Karpas-422 (cell line): Measurements from ENCODE around the gene SOX15. TPM values are rescaled to one million over a fixed set of nuclear protein-coding genes. Genes with fewer than 3 reads are reported as not detected.

Experiments used
- DNase-seq: peaks from one replicate; pipeline ENCODE4 v3.0.0-alpha.2; 2015
- H2AFZ ChIP-seq: fragments of 200-600 bp; sonication (generic); 2 replicates; pipeline ENCODE4 v1.6.1; 2014; ENCODE audit warnings: antibody characterized with exemption, low read length, mixed read lengths
- H3K27ac ChIP-seq: fragments of 200-600 bp; sonication (generic); 2 replicates; pipeline ENCODE4 v1.5.1; 2014; ENCODE audit warnings: mild to moderate bottlenecking, low read length, moderate library complexity
- H3K27me3 ChIP-seq: fragments of 200-600 bp; sonication (generic); 2 replicates; pipeline ENCODE4 v1.6.1; 2014; ENCODE audit warnings: low read length, mixed read lengths
- H3K36me3 ChIP-seq: fragments of 200-600 bp; sonication (generic); 2 replicates; pipeline ENCODE4 v1.6.1; 2014; ENCODE audit warnings: low read length, mixed read lengths; ENCODE audit not compliant: insufficient read depth
- H3K4me1 ChIP-seq: fragments of 200-600 bp; sonication (generic); 2 replicates; pipeline ENCODE4 v1.6.1; 2014; ENCODE audit warnings: mild to moderate bottlenecking, low read length, mixed read lengths
- H3K4me2 ChIP-seq: fragments of 200-600 bp; sonication (generic); 2 replicates; pipeline ENCODE4 v1.6.1; 2014; ENCODE audit warnings: low read length, low read depth, mild to moderate bottlenecking; ENCODE audit not compliant: poor library complexity, severe bottlenecking
- H3K4me3 ChIP-seq: fragments of 200-600 bp; sonication (generic); 2 replicates; pipeline ENCODE4 v1.5.1; 2014; ENCODE audit warnings: mild to moderate bottlenecking, antibody characterized with exemption, low read length, mixed read lengths
- H3K79me2 ChIP-seq: fragments of 200-600 bp; sonication (generic); 2 replicates; pipeline ENCODE4 v1.6.1; 2014; ENCODE audit warnings: mild to moderate bottlenecking, low read length, mixed read lengths
- H3K9ac ChIP-seq: fragments of 200-600 bp; sonication (generic); 2 replicates; pipeline ENCODE4 v1.6.0; 2014; ENCODE audit warnings: low read length
- H3K9me2 ChIP-seq: fragments of 200-600 bp; sonication (generic), shearing (Covaris generic); replicated peaks from 2 replicates; pipeline ENCODE4 v1.6.0; 2014; ENCODE audit warnings: mild to moderate bottlenecking, low read length, moderate library complexity; ENCODE audit not compliant: insufficient read depth
- H3K9me3 ChIP-seq: fragments of 300-700, 200-600 bp; sonication (generic); 2 replicates; pipeline ENCODE4 v1.6.1; 2014; ENCODE audit warnings: low read length, mixed read lengths
- H4K20me1 ChIP-seq: fragments of 200-600 bp; sonication (generic); 2 replicates; pipeline ENCODE4 v1.6.1; 2014; ENCODE audit warnings: mild to moderate bottlenecking, antibody characterized with exemption, low read length, low read depth; ENCODE audit not compliant: insufficient read depth
- total RNA-seq: library from RNA; depleted of rRNA; stranded (reverse); fragments of >200 nt; shearing (Covaris generic); gene quantifications from 2 replicates; pipeline ENCODE4 v1.2.3, GENCODE V29; 2014; ENCODE audit warnings: low replicate concordance

Gene SOX15
- total RNA-seq, 1 experiment from 2014 or later: 1.6 TPM

DNA sequence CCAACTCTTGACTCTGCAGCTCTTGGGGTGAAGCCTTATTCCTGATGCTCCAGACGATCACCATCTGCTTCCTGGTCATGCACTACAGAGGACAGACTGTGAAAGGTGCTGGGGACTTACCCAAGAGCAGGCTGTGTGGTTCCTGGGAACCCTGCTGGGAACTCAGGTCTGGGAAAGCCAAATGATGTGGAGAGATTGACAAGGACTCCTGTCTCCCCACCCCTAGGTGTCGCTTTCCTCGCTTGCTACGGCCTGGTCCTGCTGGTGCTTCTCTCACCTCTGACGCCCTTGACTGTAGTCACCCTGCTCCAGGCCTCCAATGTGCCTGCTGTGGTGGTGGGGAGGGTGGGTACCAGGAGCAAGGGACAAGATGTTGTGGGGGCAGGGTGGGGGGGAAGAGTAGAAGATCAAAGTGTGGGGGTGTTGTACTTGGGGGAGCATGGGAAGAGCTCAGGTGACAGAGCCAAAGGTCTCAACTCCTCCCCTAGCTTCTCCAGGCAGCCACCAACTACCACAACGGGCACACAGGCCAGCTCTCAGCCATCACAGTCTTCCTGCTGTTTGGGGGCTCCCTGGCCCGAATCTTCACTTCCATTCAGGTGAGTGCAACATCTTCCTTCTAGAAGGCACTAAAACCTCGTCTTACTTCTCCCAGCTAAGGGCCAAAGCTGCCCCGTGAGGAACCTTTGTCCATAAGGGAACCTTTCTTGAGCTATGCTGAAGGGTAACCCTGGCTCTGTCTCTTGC lies 3.0 kb downstream of the SOX15 start:
- no peak overlapping the region for H3K9ac ChIP-seq
- no peaks in the 10 kb centered on the region for H3K27me3 ChIP-seq
- no peaks in the 10 kb centered on the region for H3K9me3 ChIP-seq
- H3K4me2 ChIP-seq: no peak overlapping the region
- no peak overlapping the region for H3K4me3 ChIP-seq
- peak; percentile 86 for DNase-seq
- peaks cover 16% of the 10 kb centered on the region for H3K79me2 ChIP-seq
- no peak overlapping the region for H3K27ac ChIP-seq
- H4K20me1 ChIP-seq: no peaks in the 10 kb centered on the region
- H3K9me2 ChIP-seq: no peaks in the 10 kb centered on the region
- peaks cover 21% of the 10 kb centered on the region for H3K4me1 ChIP-seq
- H2AFZ ChIP-seq: no peak overlapping the region
- peaks cover 3% of the 10 kb centered on the region; the same call in 1 of the 2 replicates for H3K36me3 ChIP-seq

DNA sequence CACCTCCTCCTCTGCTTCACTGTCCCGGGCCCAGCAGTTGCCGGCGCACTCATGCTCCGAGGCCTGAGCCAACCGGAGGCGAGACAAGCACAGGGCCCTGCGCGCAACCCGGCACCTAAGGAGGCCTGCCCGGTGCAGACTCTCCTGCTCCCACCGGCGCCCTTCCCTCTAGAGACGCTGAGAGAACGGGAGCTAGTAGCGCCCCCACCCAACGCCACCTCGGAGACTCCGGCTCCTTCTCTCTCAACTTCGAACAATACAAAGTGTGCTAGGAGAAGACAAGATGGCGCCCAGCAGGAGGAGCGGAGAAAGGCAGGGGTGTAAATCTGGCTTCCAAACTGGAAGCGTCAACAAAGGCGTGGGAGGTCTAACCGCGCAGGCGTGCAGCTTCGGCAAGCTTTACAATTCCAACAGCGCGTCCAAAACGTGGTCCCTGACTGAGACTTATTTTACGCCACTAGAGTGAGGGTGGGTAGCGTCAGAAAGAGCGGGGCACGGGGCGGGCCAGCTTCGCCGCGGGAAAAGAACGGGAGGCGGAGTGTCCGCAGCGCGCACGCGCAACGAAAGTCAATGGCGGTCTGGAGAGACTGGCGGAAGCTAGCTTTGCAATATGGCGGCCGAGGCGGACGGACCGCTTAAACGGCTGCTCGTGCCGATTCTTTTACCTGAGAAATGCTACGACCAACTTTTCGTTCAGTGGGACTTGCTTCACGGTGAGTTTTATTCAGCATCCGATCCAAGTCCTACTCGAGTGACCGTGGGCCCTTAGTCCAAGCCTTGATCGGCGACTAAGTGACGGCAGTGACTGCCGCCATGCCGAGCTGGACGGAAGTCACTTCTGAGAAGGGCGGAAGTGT lies 6.4 kb downstream of the SOX15 start, which contains the start of gene MPDU1:
MPDU1 (plus strand) TSS at position 600 of the 857 bp plus-strand sequence; CDS start at position 611, 11 bp downstream.
- no peaks in the 10 kb centered on the region for H3K27me3 ChIP-seq
- peak within 1 kb of the TSS; percentile 51; the same call in 1 of the 2 replicates for H2AFZ ChIP-seq
- peak; percentile 98 for DNase-seq
- peak within 1 kb of the TSS; percentile 94 for H3K4me2 ChIP-seq
- peak within 1 kb of the TSS; percentile 89 for H3K27ac ChIP-seq
- H4K20me1 ChIP-seq: no peaks in the 10 kb centered on the region
- H3K9me3 ChIP-seq: no peaks in the 10 kb centered on the region
- peaks cover 36% of the 10 kb centered on the region for H3K4me1 ChIP-seq
- H3K36me3 ChIP-seq: no peaks in the 10 kb centered on the region
- H3K9me2 ChIP-seq: no peaks in the 10 kb centered on the region
- H3K4me3 ChIP-seq: peak within 1 kb of the TSS; percentile 89
- H3K79me2 ChIP-seq: peaks cover 16% of the 10 kb centered on the region
- H3K9ac ChIP-seq: peak within 1 kb of the TSS; percentile 87

DNA sequence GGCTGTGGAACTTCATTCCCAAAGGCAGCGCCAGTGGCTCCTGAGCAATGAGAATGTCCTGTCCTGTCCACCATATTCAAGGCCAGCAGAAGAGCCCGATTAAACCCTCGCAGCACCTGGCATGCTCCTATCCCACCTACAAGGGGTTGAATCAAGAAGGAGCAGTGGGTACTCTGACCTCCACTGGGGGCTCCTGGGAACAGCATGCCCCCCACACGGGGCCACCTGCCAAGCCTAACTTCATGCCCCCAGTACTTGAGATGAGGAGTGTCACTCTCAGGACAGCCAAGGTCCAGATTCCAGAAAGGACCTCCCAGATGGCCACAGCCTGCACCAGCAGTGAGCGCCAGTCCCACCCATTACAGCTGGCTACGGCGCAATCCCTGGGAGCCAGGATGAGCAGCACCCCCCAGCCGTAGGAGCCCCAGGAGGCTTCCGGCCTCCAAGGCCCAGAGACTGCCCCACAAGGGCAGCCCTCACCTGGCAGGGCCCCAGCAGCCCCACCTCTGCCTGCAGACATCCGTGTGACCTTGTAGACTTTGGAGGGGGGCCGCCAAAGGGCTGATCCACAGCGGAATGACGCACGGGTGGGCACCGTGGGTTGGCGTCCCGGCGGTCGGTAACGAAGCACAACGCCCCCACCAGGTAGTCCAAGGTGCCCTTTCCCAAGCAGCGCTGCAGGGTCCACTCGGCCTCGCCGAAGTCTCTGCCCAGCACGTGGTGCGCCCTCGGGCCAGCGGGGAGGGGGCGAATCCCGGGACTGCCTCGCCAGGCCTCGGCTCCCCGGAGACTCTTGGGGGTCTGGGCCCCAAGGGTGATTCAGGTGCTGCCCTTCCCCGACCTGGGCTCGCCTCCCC lies 7.3 kb downstream of the SOX15 start:
- Histone ChIP-seq H3K4me3 (peak overlapping the region; percentile 89; the same call in 1 of the 2 replicates), H3K9me2 (no peaks in the 10 kb centered on the region), H3K79me2 (peaks cover 16% of the 10 kb centered on the region), H3K4me2 (peak overlapping the region; percentile 94), H3K36me3 (peaks cover 4% of the 10 kb centered on the region; the same call in 1 of the 2 replicates), H3K27me3 (no peaks in the 10 kb centered on the region), H3K9ac (peak overlapping the region; percentile 87; the same call in 1 of the 2 replicates), H3K9me3 (no peaks in the 10 kb centered on the region), H3K27ac (no peak overlapping the region; the same call in 1 of the 2 replicates), H3K4me1 (peaks cover 43% of the 10 kb centered on the region), H2AFZ (no peak overlapping the region), H4K20me1 (0 out of 2 replicates have a peak, but pooled peaks cover 3% of the 10 kb centered on the region)
- DNase-seq: no peak

DNA sequence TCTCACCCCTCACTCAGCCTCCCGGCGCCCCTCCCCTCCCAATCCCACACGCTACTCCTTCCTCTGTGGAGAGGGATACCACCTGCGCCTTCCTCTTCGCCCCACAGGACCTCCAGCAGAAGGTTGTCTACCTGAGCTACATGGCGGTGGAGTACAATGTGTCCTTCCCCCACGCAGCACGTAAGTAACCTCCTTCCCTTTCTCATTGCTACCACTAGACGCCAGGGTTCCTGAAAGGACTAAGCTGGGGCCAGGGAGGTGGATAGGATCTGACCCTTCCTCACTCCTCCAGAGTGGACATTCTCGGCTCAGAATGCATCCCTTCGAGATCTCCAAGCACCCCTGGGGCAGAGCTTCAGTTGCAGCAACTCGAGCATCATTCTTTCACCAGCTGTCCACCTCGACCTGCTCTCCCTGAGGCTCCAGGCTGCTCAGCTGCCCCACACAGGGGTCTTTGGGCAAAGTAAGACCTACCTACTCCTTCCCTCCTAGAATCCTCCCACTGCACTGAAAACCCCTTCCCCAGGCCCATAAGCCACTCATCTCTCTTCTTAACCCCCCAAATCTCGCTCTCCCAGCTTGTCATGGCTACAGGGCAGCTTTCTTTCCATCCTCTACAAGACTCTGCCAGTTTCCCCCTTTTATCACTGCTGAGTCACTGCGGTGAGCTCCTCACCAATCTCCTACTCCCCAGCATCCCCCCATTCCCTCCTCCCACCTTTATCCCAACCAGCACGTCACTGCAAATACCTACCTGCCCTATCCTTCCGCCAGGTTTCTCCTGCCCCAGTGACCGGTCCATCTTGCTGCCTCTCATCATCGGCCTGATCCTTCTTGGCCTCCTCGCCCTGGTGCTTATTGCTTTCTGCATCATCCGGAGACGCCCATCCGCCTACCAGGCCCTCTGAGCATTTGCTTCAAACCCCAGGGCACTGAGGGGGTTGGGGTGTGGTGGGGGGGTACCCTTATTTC lies 9.0 kb downstream of the SOX15 start:
- H3K4me1 ChIP-seq: peaks cover 60% of the 10 kb centered on the region
- no peak overlapping the region for H3K27ac ChIP-seq
- DNase-seq: no peak
- H3K36me3 ChIP-seq: peaks cover 22% of the 10 kb centered on the region
- no peaks in the 10 kb centered on the region for H3K9me3 ChIP-seq
- H3K4me3 ChIP-seq: no peak overlapping the region
- H3K9ac ChIP-seq: no peak overlapping the region
- H3K9me2 ChIP-seq: no peaks in the 10 kb centered on the region
- H3K4me2 ChIP-seq: no peak overlapping the region
- peaks cover 15% of the 10 kb centered on the region for H4K20me1 ChIP-seq
- no peak overlapping the region for H2AFZ ChIP-seq
- H3K27me3 ChIP-seq: no peaks in the 10 kb centered on the region
- peaks cover 13% of the 10 kb centered on the region for H3K79me2 ChIP-seq

DNA sequence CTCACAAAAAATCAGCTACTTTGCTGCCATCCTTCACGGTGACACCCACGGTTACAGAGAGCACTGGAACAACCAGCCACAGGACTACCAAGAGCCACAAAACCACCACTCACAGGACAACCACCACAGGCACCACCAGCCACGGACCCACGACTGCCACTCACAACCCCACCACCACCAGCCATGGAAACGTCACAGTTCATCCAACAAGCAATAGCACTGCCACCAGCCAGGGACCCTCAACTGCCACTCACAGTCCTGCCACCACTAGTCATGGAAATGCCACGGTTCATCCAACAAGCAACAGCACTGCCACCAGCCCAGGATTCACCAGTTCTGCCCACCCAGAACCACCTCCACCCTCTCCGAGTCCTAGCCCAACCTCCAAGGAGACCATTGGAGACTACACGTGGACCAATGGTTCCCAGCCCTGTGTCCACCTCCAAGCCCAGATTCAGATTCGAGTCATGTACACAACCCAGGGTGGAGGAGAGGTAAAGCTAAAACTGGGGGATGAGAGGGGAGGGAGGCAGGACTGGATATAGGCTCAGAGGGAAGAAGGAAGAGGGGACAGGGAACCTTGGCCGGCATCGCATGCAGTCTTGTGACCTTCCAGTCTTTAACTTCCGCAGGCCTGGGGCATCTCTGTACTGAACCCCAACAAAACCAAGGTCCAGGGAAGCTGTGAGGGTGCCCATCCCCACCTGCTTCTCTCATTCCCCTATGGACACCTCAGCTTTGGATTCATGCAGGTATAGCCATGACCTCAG lies 9.9 kb downstream of the SOX15 start:
- no peak overlapping the region for H3K4me3 ChIP-seq
- H3K4me2 ChIP-seq: no peak overlapping the region
- no peaks in the 10 kb centered on the region for H3K27me3 ChIP-seq
- peaks cover 12% of the 10 kb centered on the region for H3K79me2 ChIP-seq
- H3K9me2 ChIP-seq: no peaks in the 10 kb centered on the region
- H3K36me3 ChIP-seq: peaks cover 30% of the 10 kb centered on the region
- H3K9me3 ChIP-seq: no peaks in the 10 kb centered on the region
- H3K4me1 ChIP-seq: peaks cover 67% of the 10 kb centered on the region
- peak overlapping the region; percentile 85 for H3K27ac ChIP-seq
- H4K20me1 ChIP-seq: peaks cover 24% of the 10 kb centered on the region
- H3K9ac ChIP-seq: peak overlapping the region; percentile 52
- H2AFZ ChIP-seq: no peak overlapping the region
- no peak for DNase-seq

DNA sequence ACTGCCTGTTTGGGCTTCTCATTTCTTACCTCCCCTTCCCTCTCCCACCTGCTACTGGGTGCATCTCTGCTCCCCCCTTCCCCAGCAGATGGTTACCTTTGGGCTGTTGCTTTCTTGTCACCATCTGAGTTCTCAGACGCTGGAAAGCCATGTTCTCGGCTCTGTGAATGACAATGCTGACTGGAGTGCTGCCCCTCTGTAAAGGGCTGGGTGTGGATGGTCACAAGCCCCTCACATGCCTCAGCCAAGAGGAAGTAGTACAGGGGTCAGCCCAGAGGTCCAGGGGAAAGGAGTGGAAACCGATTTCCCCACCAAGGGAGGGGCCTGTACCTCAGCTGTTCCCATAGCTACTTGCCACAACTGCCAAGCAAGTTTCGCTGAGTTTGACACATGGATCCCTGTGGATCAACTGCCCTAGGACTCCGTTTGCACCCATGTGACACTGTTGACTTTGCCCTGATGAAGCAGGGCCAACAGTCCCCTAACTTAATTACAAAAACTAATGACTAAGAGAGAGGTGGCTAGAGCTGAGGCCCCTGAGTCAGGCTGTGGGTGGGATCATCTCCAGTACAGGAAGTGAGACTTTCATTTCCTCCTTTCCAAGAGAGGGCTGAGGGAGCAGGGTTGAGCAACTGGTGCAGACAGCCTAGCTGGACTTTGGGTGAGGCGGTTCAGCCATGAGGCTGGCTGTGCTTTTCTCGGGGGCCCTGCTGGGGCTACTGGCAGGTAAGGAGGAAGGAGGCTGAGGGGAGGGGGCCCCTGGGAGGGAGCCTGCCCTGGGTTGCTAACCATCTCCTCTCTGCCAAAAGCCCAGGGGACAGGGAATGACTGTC lies 10.7 kb downstream of the SOX15 start, which contains the start of gene CD68:
CD68 (plus strand) TSS at position 638 of the 833 bp plus-strand sequence; CDS start at position 678, 40 bp downstream.
- peaks cover 14% of the 10 kb centered on the region for H3K79me2 ChIP-seq
- no peak within 1 kb of the TSS for H3K4me2 ChIP-seq
- H3K9me2 ChIP-seq: no peaks in the 10 kb centered on the region
- H3K4me1 ChIP-seq: peaks cover 68% of the 10 kb centered on the region
- peaks cover 32% of the 10 kb centered on the region for H4K20me1 ChIP-seq
- no peaks in the 10 kb centered on the region for H3K9me3 ChIP-seq
- H3K36me3 ChIP-seq: peaks cover 38% of the 10 kb centered on the region
- peak within 1 kb of the TSS; percentile 52 for H3K9ac ChIP-seq
- H3K27ac ChIP-seq: peak within 1 kb of the TSS; percentile 85
- no peaks in the 10 kb centered on the region for H3K27me3 ChIP-seq
- no peak within 1 kb of the TSS for H3K4me3 ChIP-seq
- peak; percentile 96 for DNase-seq
- no peak within 1 kb of the TSS for H2AFZ ChIP-seq
